Umbilical cord (tissue), 2 donors: ENCODE measurements around the gene GATAD2A. TPM values are rescaled to one million over a fixed set of nuclear protein-coding genes. Genes with fewer than 3 reads are reported as not detected.
"Not testable (repeated sequence)": the region's sequence is repeated elsewhere in the genome, so short reads cannot be mapped to it uniquely, and the experiment has no call there.

Source experiments
- DNase-seq: peaks from one replicate; pipeline ENCODE4 v3.0.0-alpha.2; 2015; ENCODE audit warnings: low spot score
- total RNA-seq: library from RNA; depleted of rRNA; stranded (reverse); fragments of >200 nt; gene quantifications from one replicate; pipeline ENCODE4 v1.2.3, GENCODE V29; 2014; ENCODE audit warnings: low replicate concordance; ENCODE audit not compliant: insufficient read depth

GATAD2A gene
- total RNA-seq, 1 donor from 2014 or later: 10.4 TPM

- no peak for DNase-seq
Measured at GRCh38 chr19:19465436-19466070, 60.1 kb downstream of the GATAD2A start.

GRCh38 chr19:19466201-19466600 lies 60.7 kb downstream of the GATAD2A start:
- DNase-seq: no peak

- DNase-seq: no peak
Measured at GRCh38 chr19:19468424-19469050, 63.1 kb downstream of the GATAD2A start.

DNA sequence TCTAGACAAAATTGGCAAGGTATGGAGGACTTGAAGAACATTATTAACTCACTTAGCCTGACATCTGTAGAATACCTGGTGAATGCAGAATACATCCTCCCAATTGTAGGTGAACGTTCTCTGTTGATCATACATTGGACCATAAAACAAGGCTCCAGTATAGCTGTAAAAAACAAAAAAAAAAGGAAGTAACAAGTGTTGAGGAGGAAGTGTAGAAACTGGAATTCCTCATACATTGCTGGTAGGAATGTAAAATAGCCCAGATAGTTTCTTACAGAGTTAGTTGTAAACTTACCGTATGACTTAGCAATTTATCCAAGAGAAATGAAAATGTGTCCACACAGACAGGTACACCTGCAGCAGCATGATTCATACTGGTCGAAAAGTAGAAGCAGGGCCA lies 65.1 kb downstream of the GATAD2A start:
- no peak for DNase-seq

DNA sequence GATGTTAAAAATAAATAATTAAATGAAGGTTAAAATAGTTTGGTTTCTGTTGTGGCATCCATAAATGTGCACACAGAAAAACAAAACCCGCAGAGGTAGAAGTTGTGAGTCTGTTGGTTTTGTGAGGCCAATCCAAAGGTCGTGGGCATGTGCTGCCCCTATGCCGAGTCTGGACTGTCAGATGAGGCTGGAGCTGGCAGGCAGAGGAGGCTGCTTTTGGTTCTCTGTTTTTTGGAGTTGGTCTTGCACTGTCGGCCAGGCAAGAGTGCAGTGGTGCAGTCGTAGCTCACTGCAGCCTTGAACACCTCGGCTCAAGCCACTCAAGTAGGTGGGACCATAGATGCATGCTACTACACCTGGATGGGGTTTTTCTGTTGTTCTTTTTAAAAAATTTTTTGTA lies 66.2 kb downstream of the GATAD2A start:
- DNase-seq: no peak

DNA sequence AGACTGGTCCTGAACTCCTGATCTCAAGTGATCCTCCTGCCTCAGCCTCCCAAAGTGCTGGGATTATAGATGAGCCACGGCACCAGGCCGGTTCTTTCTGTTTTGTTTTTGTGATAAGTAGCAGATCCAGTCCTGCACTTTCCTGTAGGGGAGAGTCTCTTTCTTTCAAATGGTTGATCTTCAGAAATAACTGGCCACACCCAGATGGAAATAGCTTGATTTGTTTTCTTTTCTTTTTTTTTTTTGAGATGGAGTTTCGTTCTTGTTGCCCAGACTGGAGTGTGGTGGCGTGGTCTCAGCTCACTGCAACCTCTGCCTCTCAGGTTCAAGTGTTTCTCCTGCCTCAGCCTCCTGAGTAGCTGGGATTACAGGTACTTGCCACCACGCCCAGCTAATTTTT lies 66.6 kb downstream of the GATAD2A start:
- not testable (repeated sequence) for DNase-seq

- no peak for DNase-seq
Measured at GRCh38 chr19:19475015-19475765, 69.7 kb downstream of the GATAD2A start.

- no peak for DNase-seq
Measured at GRCh38 chr19:19475849-19476828, 70.7 kb downstream of the GATAD2A start.

- DNase-seq: peak; percentile 42
Measured at GRCh38 chr19:19477705-19478383, 72.4 kb downstream of the GATAD2A start.

DNA sequence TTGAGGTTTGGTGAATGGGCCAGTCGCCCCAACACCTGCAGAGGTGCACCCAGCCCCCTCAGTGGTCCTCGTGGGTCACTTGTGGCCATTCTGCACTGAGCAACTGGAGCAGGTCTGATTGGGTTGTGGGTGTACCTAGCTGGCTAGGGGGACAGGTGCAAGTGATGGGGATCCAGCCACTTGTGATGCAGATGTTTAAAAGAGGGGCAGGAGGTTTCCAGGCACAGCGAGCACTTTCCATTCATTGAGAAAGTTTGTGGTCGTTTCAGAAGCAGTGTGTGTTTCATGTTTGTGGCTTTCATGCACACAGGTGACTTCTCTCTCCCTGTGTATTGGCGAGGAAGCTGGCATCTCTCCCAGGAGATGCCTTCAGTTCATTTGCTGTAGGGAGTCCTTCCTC lies 75.2 kb downstream of the GATAD2A start:
- DNase-seq: no peak

- DNase-seq: peak; percentile 85
Measured at GRCh38 chr19:19482809-19483596, 77.5 kb downstream of the GATAD2A start.

DNA sequence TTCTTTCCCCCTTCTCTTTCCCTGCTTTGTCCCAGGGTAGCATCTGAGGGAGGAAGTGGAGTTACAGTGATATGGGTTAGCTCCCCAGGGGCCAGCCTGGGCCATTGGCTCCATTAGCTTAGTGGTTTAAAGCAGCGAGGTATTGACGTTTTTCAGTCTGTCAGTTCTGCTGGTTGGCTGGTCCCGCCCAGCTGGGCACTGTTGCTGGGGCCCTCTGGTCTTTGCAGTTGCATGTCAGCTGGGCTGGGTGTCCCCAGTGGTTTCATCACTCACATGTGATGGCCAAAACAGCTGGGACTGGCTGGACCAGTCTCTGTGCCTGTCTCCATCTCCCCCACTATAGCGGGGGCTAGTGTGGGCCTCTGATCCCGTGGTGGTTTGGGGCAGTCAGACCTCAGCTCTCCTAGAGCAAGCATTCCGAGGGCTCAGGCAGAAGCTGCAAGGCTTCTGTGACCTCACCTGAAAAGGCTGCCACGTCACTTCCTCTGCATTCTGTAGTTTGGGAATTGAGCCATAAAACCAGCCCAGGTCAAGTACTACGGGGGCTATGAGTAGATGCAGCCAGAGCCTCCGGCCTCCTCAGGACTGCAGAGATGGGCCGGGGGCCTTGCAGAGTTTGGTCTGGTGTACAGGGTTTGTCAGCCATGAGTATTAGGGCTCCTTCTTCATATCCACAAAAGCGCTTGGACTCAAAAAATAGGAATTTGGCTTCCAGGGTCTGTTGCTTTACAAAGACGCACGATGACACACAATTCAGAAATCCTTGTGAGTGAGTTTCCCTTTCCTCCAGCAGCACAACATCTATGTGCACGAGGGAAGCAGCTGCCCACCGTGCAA lies 79.9 kb downstream of the GATAD2A start:
- peak; percentile 39 for DNase-seq

DNA sequence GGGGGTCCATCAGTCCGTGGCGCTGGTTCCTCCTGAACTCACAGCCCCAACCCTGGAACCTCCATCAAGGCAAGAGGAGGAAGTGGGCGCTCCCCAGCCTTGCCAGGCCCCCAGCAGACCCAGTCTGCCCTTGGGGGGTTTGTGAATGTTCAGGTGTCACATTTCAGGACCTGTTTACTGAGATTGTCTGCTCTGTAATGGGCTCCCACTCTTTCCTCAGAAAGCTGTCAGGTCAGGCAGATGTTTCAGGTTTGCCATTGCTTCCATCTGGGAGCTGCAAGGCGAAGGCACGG lies 80.5 kb downstream of the GATAD2A start:
- DNase-seq: no peak

- no peak for DNase-seq
Measured at GRCh38 chr19:19486343-19487076, 81.0 kb downstream of the GATAD2A start.

- DNase-seq: no peak
Measured at GRCh38 chr19:19487077-19487949, 81.8 kb downstream of the GATAD2A start.

DNA sequence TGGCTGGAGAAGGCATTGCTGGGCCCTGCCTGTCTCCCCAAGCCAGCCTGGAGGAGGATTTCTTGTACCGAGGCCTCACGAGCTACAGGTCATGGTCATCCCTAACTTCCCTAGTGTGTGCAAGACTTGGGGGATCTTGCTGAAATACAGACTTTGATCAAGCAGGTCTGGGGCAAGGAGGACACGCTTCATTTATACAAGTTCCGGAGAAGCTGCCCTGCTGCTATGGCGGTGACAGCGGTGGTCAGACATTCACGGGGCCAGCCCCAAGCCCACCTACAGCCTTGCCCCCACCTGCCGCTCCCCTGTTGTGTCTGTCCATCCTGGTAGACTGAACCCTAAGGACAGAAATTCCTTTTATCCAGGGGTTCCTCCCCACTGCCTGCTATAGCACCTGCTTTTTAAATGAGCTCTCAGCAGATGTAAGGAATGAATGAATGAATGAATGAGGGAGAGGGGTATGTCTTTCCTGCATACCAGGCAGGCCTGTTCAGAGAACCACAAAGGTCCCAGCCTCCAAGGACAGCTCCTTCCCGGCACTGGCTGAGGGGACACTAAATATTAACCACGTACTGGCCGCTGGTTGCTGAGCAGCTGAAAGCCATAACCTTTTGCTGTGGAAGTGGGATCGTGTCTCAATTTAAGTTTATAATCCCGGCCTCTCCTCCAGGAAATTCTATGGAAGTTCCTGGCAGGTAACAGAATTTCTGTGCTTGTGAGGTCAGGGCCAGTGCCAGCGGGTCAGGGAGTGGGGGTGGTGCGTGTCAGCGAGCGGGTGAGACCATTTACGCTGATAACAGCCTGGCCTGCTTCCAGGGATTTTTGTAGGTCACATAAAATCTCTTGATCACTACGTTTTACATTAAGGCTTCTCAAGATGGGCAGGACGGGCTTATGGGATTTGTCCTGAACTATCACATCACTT lies 82.7 kb downstream of the GATAD2A start:
- DNase-seq: peak; percentile 74
